Vagina (tissue), 2 donors: ENCODE measurements around the gene BICD2. TPM values are rescaled to one million over a fixed set of nuclear protein-coding genes. Genes with fewer than 3 reads are reported as not detected.

ENCODE experiments used
- DNase-seq, 2 donors: peaks; one replicate each; pipeline ENCODE4 v3.0.0-alpha.2; 2017; ENCODE audit errors: extremely low spot score in 2 of 2
- H3K27ac ChIP-seq: fragments of 200-600 bp; sonication (generic); one replicate; pipeline ENCODE4 v1.5.1; 2019
- H3K27me3 ChIP-seq: fragments of 200-600 bp; sonication (generic); one replicate; pipeline ENCODE4 v1.5.1; 2019
- H3K36me3 ChIP-seq, 2 donors: fragments of 200-600 bp; sonication (generic); one replicate each; pipeline ENCODE4 v1.5.1; 2017 to 2019
- H3K4me1 ChIP-seq: fragments of 200-600 bp; sonication (generic); one replicate; pipeline ENCODE4 v1.5.1; 2019
- H3K4me3 ChIP-seq, 2 donors: fragments of 200-600 bp; sonication (generic); 1 replicate in 1 of 2; 2 replicates in 1 of 2; pipeline ENCODE4 v1.5.1; 2016 to 2019
- H3K9me3 ChIP-seq: fragments of 200-600 bp; sonication (generic); one replicate; pipeline ENCODE4 v1.5.1; 2019
- CTCF ChIP-seq, 3 experiments: fragments of 450-650 bp in 2 of 3; fragments of 200-600 bp in 1 of 3; sonication (generic) in 1 of 3; IDR thresholded peaks; one replicate each; pipeline ENCODE4 v1.5.1; 2017 to 2019; ENCODE audit warnings: antibody characterized with exemption in 3 of 3, mild to moderate bottlenecking in 2 of 3, moderate library complexity in 2 of 3
- POLR2A ChIP-seq, 2 donors: fragments of 450-650 bp; IDR thresholded peaks; one replicate each; pipeline ENCODE4 v1.6.1; 2017; ENCODE audit warnings: antibody characterized with exemption in 2 of 2, mild to moderate bottlenecking in 2 of 2, moderate library complexity in 2 of 2
- POLR2AphosphoS5 ChIP-seq, 2 donors: sonication (generic); formaldehyde crosslinking; IDR thresholded peaks; one replicate each; pipeline ENCODE4 v1.9.0; 2017; ENCODE audit warnings: antibody characterized with exemption in 2 of 2, mild to moderate bottlenecking in 2 of 2, low read depth in 1 of 2; ENCODE audit not compliant: insufficient read depth in 1 of 2
- intact Hi-C: fragments of 100-400 bp; cut with DNase I; formaldehyde crosslinking; loops from one replicate; pipeline ENCODE4 v1.15.1; 2023
- total RNA-seq: library from RNA; depleted of rRNA; stranded (reverse); fragments of >200 nt; gene quantifications from one replicate; pipeline ENCODE4 v1.2.3, GENCODE V29; 2016

The BICD2 gene
- total RNA-seq, 1 donor from 2014 or later: 82.7 TPM

DNA sequence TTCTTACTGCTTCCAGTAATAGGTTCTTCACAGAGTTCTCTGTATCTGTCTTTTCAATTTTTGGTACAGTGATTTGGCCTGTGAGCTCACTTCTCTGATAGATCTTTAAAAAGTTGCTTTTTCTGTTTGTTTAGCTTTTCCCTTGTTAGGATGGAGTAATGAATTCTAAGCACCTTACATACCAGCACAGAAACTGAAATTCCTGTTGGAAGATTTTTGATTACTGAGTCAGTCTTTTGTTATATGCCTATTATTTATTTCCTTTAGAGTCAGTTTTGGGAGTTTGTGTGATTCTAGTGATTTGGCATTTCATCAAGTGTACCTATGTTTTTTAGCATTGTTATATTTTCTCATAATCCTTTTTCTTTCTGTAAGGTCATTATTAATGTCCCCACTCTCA is 57.1 kb downstream of the BICD2 start:
- intact Hi-C loops: no loop called here
- no peak overlapping the region for H3K4me3 ChIP-seq
- H3K4me1 ChIP-seq: peaks cover 10% of the 10 kb centered on the region
- H3K36me3 ChIP-seq: peaks cover 0 to 6% of the 10 kb centered on the region in 2 donors
- H3K27ac ChIP-seq: no peak overlapping the region
- DNase-seq: no peak
- H3K27me3 ChIP-seq: no peaks in the 10 kb centered on the region
- TF ChIP-seq POLR2A (IDR thresholded peaks at IDR 0.05) (no peak), POLR2AphosphoS5 (IDR thresholded peaks at IDR 0.05; ENCODE audit: insufficient read depth in 1 of 2, low read depth in 1 of 2) (no peak), CTCF (IDR thresholded peaks at IDR 0.05) (no peak)
- H3K9me3 ChIP-seq: no peaks in the 10 kb centered on the region

DNA sequence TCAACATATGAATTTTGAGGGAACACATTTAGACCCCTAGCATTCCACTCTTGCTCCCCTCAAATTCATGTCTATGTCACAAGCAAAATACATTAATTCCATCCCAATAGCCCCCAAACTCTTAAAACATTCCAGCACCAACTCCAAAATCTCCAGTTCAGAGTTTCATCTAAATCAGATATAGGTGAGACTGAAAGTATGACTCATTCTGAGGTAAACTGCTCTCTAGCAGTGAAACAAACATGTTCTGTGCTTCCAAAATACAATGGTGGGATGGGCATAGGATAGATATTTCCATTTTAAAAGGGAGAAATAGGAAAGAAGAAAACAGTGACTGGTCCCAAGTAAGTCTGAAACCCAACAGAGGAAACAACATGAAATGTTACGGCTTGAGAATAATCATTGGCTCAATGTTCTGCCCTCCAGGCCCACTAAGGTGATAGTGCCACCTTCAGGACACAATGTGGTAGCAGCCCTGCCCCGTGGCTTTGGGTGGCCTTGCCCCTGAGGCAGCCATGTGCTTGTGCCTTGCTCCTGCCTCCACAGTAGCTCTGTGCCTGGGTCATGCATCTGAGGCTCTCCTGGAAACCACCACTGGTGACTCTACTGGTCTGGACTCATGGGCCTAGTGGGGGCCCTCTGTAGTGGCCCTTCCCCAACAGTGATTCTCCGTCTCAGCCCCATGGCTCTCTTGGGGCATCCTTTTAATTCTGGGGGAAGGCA is 58.3 kb downstream of the BICD2 start:
- no peaks in the 10 kb centered on the region for H3K9me3 ChIP-seq
- H3K4me1 ChIP-seq: peaks cover 10% of the 10 kb centered on the region
- no peak for DNase-seq
- no peaks in the 10 kb centered on the region for H3K27me3 ChIP-seq
- TF ChIP-seq POLR2A (IDR thresholded peaks at IDR 0.05) (no peak), POLR2AphosphoS5 (IDR thresholded peaks at IDR 0.05; ENCODE audit: insufficient read depth in 1 of 2, low read depth in 1 of 2) (peak in 1 of 2 donors; percentile 41), CTCF (IDR thresholded peaks at IDR 0.05) (no peak)
- no peak overlapping the region for H3K4me3 ChIP-seq
- H3K36me3 ChIP-seq: no peaks in the 10 kb centered on the region
- H3K27ac ChIP-seq: peak overlapping the region; percentile 66
- intact Hi-C loops: no loop called here

GRCh38 chr9:92704528-92704927 is 60.1 kb downstream of the BICD2 start:
- no peak overlapping the region for H3K27ac ChIP-seq
- DNase-seq: no peak
- no peaks in the 10 kb centered on the region for H3K27me3 ChIP-seq
- H3K36me3 ChIP-seq: no peaks in the 10 kb centered on the region
- intact Hi-C loops: no loop called here
- TF ChIP-seq CTCF (IDR thresholded peaks at IDR 0.05) (no peak), POLR2AphosphoS5 (IDR thresholded peaks at IDR 0.05; ENCODE audit: insufficient read depth in 1 of 2, low read depth in 1 of 2) (no peak), POLR2A (IDR thresholded peaks at IDR 0.05) (no peak)
- H3K4me1 ChIP-seq: no peaks in the 10 kb centered on the region
- H3K4me3 ChIP-seq: no peak overlapping the region
- no peaks in the 10 kb centered on the region for H3K9me3 ChIP-seq

- intact Hi-C loops: no loop called here
- Histone ChIP-seq H3K4me3 (no peak overlapping the region), H3K27me3 (no peaks in the 10 kb centered on the region), H3K36me3 (no peaks in the 10 kb centered on the region), H3K27ac (no peak overlapping the region), H3K4me1 (no peaks in the 10 kb centered on the region), H3K9me3 (no peaks in the 10 kb centered on the region)
- no peak for DNase-seq
- TF ChIP-seq CTCF (IDR thresholded peaks at IDR 0.05): no peak
- no peak for TF ChIP-seq POLR2A (IDR thresholded peaks at IDR 0.05)
- no peak for TF ChIP-seq POLR2AphosphoS5 (IDR thresholded peaks at IDR 0.05; ENCODE audit: insufficient read depth in 1 of 2, low read depth in 1 of 2)
These were observed 68.0 kb downstream of the BICD2 start for GRCh38 chr9:92696619-92697018.

DNA sequence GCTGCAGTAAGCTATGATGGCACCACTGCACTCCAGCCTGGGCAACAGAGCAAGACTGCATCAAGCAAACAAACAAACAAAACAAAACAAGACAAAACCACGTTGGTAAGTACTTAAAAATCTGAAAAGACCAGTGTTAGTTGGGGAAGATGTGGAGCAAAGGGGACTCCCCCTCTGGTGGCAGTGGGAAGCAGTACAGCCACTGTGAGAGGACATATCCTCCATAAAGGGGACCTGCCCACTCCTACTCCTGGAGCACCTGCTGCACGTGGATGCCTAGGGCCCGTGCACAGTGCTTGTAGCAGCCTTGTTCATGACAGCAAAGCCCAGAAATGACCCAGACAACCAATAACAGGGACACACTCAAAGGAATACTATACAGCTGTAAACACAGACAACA is 77.7 kb downstream of the BICD2 start:
- no peak for TF ChIP-seq POLR2A (IDR thresholded peaks at IDR 0.05)
- Histone ChIP-seq H3K9me3 (no peaks in the 10 kb centered on the region), H3K4me1 (peaks cover 2% of the 10 kb centered on the region), H3K27me3 (no peaks in the 10 kb centered on the region), H3K36me3 (no peaks in the 10 kb centered on the region), H3K4me3 (no peak overlapping the region), H3K27ac (no peak overlapping the region)
- intact Hi-C loops: no loop called here
- DNase-seq: no peak
